Neuronal stem cell (in vitro differentiated cells): Measurements from ENCODE around the gene OTOF.

Experiments
- DNase-seq: peaks from one replicate; pipeline ENCODE4 v3.0.0-alpha.2; 2013; ENCODE audit warnings: low spot score
- H2AFZ ChIP-seq: one replicate; pipeline ENCODE4 v1.6.1; 2013; ENCODE audit warnings: mild to moderate bottlenecking, low read length, inconsistent platforms
- H2AK5ac ChIP-seq: 2 replicates; pipeline ENCODE4 v1.6.1; 2013; ENCODE audit warnings: low read depth, mild to moderate bottlenecking, inconsistent platforms, low read length, moderate library complexity, mixed read lengths
- H2BK120ac ChIP-seq: 2 replicates; pipeline ENCODE4 v1.6.1; 2013; ENCODE audit warnings: low read depth, mild to moderate bottlenecking, inconsistent platforms, low read length, moderate library complexity, mixed read lengths
- H2BK12ac ChIP-seq: one replicate; pipeline ENCODE4 v1.6.1; 2013; ENCODE audit warnings: low read length, inconsistent platforms
- H2BK15ac ChIP-seq: 2 replicates; pipeline ENCODE4 v1.6.1; 2013; ENCODE audit warnings: mild to moderate bottlenecking, low read length, inconsistent platforms, mixed read lengths
- H2BK5ac ChIP-seq: one replicate; pipeline ENCODE4 v1.6.1; 2013; ENCODE audit warnings: inconsistent platforms, mild to moderate bottlenecking, low read length, moderate library complexity
- H3K14ac ChIP-seq: one replicate; pipeline ENCODE4 v1.6.1; 2013; ENCODE audit warnings: low read length, inconsistent platforms
- H3K18ac ChIP-seq: 2 replicates; pipeline ENCODE4 v1.6.1; 2013; ENCODE audit warnings: low read length, inconsistent platforms
- H3K23ac ChIP-seq: 2 replicates; pipeline ENCODE4 v1.6.1; 2013; ENCODE audit warnings: low read depth, mild to moderate bottlenecking, mixed read lengths, low read length, inconsistent platforms; ENCODE audit not compliant: poor library complexity
- H3K27ac ChIP-seq: replicated peaks from 3 replicates; pipeline ENCODE4 v1.5.1; 2013; ENCODE audit warnings: low read length, inconsistent platforms
- H3K27me3 ChIP-seq, 3 experiments: 2 replicates each; pipeline ENCODE4 v1.6.1; 2013; ENCODE audit warnings: low read length in 3 of 3, mild to moderate bottlenecking in 2 of 3, inconsistent platforms in 1 of 3, low read depth in 1 of 3, mixed read lengths in 1 of 3, moderate library complexity in 1 of 3; ENCODE audit not compliant: control insufficient read depth in 3 of 3, insufficient read depth in 3 of 3
- H3K36me3 ChIP-seq, 2 donors: replicated peaks in 1 of 2; 2 replicates each; pipeline ENCODE4 v1.6.1; 2013; ENCODE audit warnings: low read length in 2 of 2; ENCODE audit not compliant: control insufficient read depth in 2 of 2, insufficient read depth in 2 of 2
- H3K4ac ChIP-seq: 2 replicates; pipeline ENCODE4 v1.6.1; 2013; ENCODE audit warnings: inconsistent platforms, mild to moderate bottlenecking, low read length, moderate library complexity
- H3K4me1 ChIP-seq, 2 donors: 1 replicate in 1 of 2; 2 replicates in 1 of 2; pipeline ENCODE4 v1.6.1; 2013; ENCODE audit warnings: low read length in 2 of 2, low read depth in 1 of 2; ENCODE audit not compliant: control insufficient read depth in 2 of 2, insufficient read depth in 1 of 2
- H3K4me2 ChIP-seq: one replicate; pipeline ENCODE4 v1.6.1; 2013; ENCODE audit warnings: mild to moderate bottlenecking, low read length, inconsistent platforms; ENCODE audit not compliant: insufficient read depth, poor library complexity, severe bottlenecking
- H3K4me3 ChIP-seq, 2 donors: 2 replicates each; pipeline ENCODE4 v1.5.1; 2013; ENCODE audit warnings: low read length in 2 of 2, mild to moderate bottlenecking in 2 of 2, inconsistent platforms in 1 of 2, moderate library complexity in 1 of 2
- H3K79me1 ChIP-seq: one replicate; pipeline ENCODE4 v1.6.1; 2013; ENCODE audit warnings: low read depth, mild to moderate bottlenecking, inconsistent platforms, low read length, moderate library complexity
- H3K9ac ChIP-seq: one replicate; pipeline ENCODE4 v1.6.1; 2013; ENCODE audit warnings: mild to moderate bottlenecking, low read depth, low read length, inconsistent platforms; ENCODE audit not compliant: poor library complexity
- H3K9me3 ChIP-seq, 2 donors: replicated peaks in 1 of 2; 2 replicates each; pipeline versions ENCODE3 to v1.6.1; 2013; ENCODE audit warnings: low read length in 2 of 2, mild to moderate bottlenecking in 2 of 2, inconsistent platforms in 1 of 2, low read depth in 1 of 2, mixed read lengths in 1 of 2, moderate library complexity in 1 of 2; ENCODE audit not compliant: control insufficient read depth in 2 of 2, insufficient read depth in 1 of 2
- H4K8ac ChIP-seq: one replicate; pipeline ENCODE4 v1.6.1; 2013; ENCODE audit warnings: low read depth, mild to moderate bottlenecking, inconsistent platforms, low read length, moderate library complexity
- H4K91ac ChIP-seq: one replicate; pipeline ENCODE4 v1.6.1; 2013; ENCODE audit warnings: low read length, low read depth, mild to moderate bottlenecking, inconsistent platforms; ENCODE audit not compliant: poor library complexity
- WGBS, 2 donors: extraction: QIAGEN DNeasy Blood & Tissue Kit; methylation state at CpG; one replicate each; pipeline ENCODE4 v1.1.7; 2013; ENCODE audit warnings: missing lambda C conversion rate in 2 of 2, mixed read lengths in 1 of 2; ENCODE audit not compliant: insufficient read length in 2 of 2, insufficient replicate concordance in 1 of 2; ENCODE audit errors: extremely low coverage in 2 of 2; 5-methylcytosine and 5-hydroxymethylcytosine counted together

The OTOF gene

GRCh38 chr2:26522751-26523171 lies 44.8 kb upstream of the OTOF start:
- H3K9me3 ChIP-seq = no peaks in the 10 kb centered on the region
- no peaks in the 10 kb centered on the region for H3K36me3 ChIP-seq
- no peak overlapping the region for H2BK12ac ChIP-seq
- no peak overlapping the region for H2BK15ac ChIP-seq
- no peak overlapping the region for H3K4me2 ChIP-seq
- H2AFZ ChIP-seq = no peak overlapping the region
- no peak overlapping the region for H4K91ac ChIP-seq
- peak overlapping the region; percentile 11 for H3K14ac ChIP-seq
- H3K23ac ChIP-seq = no peak overlapping the region
- no peak overlapping the region for H3K4ac ChIP-seq
- DNase-seq = no peak
- H2BK120ac ChIP-seq = no peak overlapping the region
- peak overlapping the region; percentile 57 for H2AK5ac ChIP-seq
- WGBS, 2 donors = no CpG with 5 or more reads among the region's 7 CpGs
- no peak overlapping the region for H3K9ac ChIP-seq
- peak overlapping the region; percentile 46 for H2BK5ac ChIP-seq
- H3K18ac ChIP-seq = peak overlapping the region; percentile 23
- H3K27me3 ChIP-seq = peaks cover 0 to 20% (median 0%) of the 10 kb centered on the region in 3 experiments
- no peak overlapping the region for H3K4me3 ChIP-seq
- peaks cover 7 to 10% of the 10 kb centered on the region in 2 donors for H3K4me1 ChIP-seq
- no peak overlapping the region for H4K8ac ChIP-seq
- no peaks in the 10 kb centered on the region for H3K79me1 ChIP-seq
- H3K27ac ChIP-seq = no peak overlapping the region

- Histone ChIP-seq H3K27me3 (peaks cover 0 to 20% (median 0%) of the 10 kb centered on the region in 3 experiments), H3K14ac (peak overlapping the region; percentile 11), H2BK12ac (no peak overlapping the region), H2AFZ (no peak overlapping the region), H3K9ac (no peak overlapping the region), H2AK5ac (peak overlapping the region; percentile 57), H3K79me1 (no peaks in the 10 kb centered on the region), H3K18ac (peak overlapping the region; percentile 23), H4K91ac (no peak overlapping the region), H2BK15ac (no peak overlapping the region), H3K4me1 (peaks cover 7 to 10% of the 10 kb centered on the region in 2 donors), H4K8ac (no peak overlapping the region), H3K4me2 (no peak overlapping the region), H3K36me3 (no peaks in the 10 kb centered on the region), H3K4me3 (no peak overlapping the region), H2BK120ac (no peak overlapping the region), H3K4ac (no peak overlapping the region), H3K23ac (no peak overlapping the region), H3K27ac (no peak overlapping the region), H3K9me3 (no peaks in the 10 kb centered on the region), H2BK5ac (peak overlapping the region; percentile 46)
- WGBS, 2 donors = no CpG with 5 or more reads among the region's 6 CpGs
- no peak for DNase-seq
Measured at GRCh38 chr2:26522325-26522724, 44.4 kb upstream of the OTOF start.

GRCh38 chr2:26521913-26522180 lies 43.9 kb upstream of the OTOF start:
- no peak for DNase-seq
- Histone ChIP-seq H3K36me3 (no peaks in the 10 kb centered on the region), H3K4ac (no peak overlapping the region), H3K4me3 (peak overlapping the region in 1 of 2 donors; percentile 11), H3K27ac (no peak overlapping the region), H3K9me3 (no peaks in the 10 kb centered on the region), H4K91ac (no peak overlapping the region), H2BK120ac (no peak overlapping the region), H3K9ac (no peak overlapping the region), H3K79me1 (no peaks in the 10 kb centered on the region), H2BK12ac (no peak overlapping the region), H3K27me3 (peaks cover 0 to 20% (median 0%) of the 10 kb centered on the region in 3 experiments), H2AK5ac (peak overlapping the region; percentile 15), H3K23ac (peak overlapping the region; percentile 38), H3K4me1 (peaks cover 7 to 10% of the 10 kb centered on the region in 2 donors), H2BK5ac (no peak overlapping the region), H3K14ac (no peak overlapping the region), H4K8ac (no peak overlapping the region), H2BK15ac (no peak overlapping the region), H2AFZ (peak overlapping the region; percentile 43), H3K4me2 (no peak overlapping the region), H3K18ac (no peak overlapping the region)
- no CpG with 5 or more reads among the region's 5 CpGs for WGBS, 2 donors

GRCh38 chr2:26521054-26521912 lies 43.4 kb upstream of the OTOF start:
- Histone ChIP-seq H3K27ac (no peak overlapping the region), H4K91ac (no peak overlapping the region), H3K4me3 (peak overlapping the region in 1 of 2 donors; percentile 11), H3K4ac (no peak overlapping the region), H3K18ac (no peak overlapping the region), H2AK5ac (peak overlapping the region; percentile 15), H3K9me3 (no peaks in the 10 kb centered on the region), H2BK5ac (no peak overlapping the region), H3K23ac (peak overlapping the region; percentile 38), H3K27me3 (peaks cover 0 to 20% (median 0%) of the 10 kb centered on the region in 3 experiments), H3K36me3 (no peaks in the 10 kb centered on the region), H4K8ac (no peak overlapping the region), H3K79me1 (no peaks in the 10 kb centered on the region), H3K4me1 (peaks cover 7 to 10% of the 10 kb centered on the region in 2 donors), H2BK120ac (no peak overlapping the region), H3K14ac (no peak overlapping the region), H2BK15ac (no peak overlapping the region), H2AFZ (peak overlapping the region; percentile 43), H3K4me2 (no peak overlapping the region), H3K9ac (no peak overlapping the region), H2BK12ac (no peak overlapping the region)
- WGBS, 2 donors = no CpG with 5 or more reads among the region's 12 CpGs
- DNase-seq = peak; percentile 35
